Tibial nerve (tissue), 4 donors: ENCODE measurements around the gene LAIR1.

Experiments used
- CTCF ChIP-seq, 5 experiments: fragments of 200-600 bp in 3 of 5; fragments of 450-650 bp in 2 of 5; sonication (generic) in 3 of 5; IDR thresholded peaks; one replicate each; pipeline ENCODE4 v1.5.1; 2016 to 2019; ENCODE audit warnings: antibody characterized with exemption in 5 of 5, mild to moderate bottlenecking in 3 of 5, moderate library complexity in 2 of 5
- EP300 ChIP-seq, 2 donors: sonication (generic); formaldehyde crosslinking; IDR thresholded peaks; one replicate each; pipeline ENCODE4 v1.6.1; 2017; ENCODE audit warnings: antibody characterized with exemption in 2 of 2, mild to moderate bottlenecking in 1 of 2
- POLR2A ChIP-seq, 2 donors: fragments of 450-650 bp; IDR thresholded peaks; one replicate each; pipeline ENCODE4 v1.6.1; 2017; ENCODE audit warnings: antibody characterized with exemption in 2 of 2, mild to moderate bottlenecking in 2 of 2, moderate library complexity in 2 of 2

- TF ChIP-seq CTCF (IDR thresholded peaks at IDR 0.05) (no peak), POLR2A (IDR thresholded peaks at IDR 0.05) (no peak), EP300 (IDR thresholded peaks at IDR 0.05) (no peak)
Observed at GRCh38 chr19:54317108-54317964, 47.4 kb downstream of the LAIR1 start.
